MM.1S (cell line): Measurements from ENCODE around the gene BRMS1L.

Source experiments
- EZH2 ChIP-seq: fragments of 300-600 bp; sonication (generic); optimal IDR thresholded peaks from 2 replicates; pipeline ENCODE3; 2017; ENCODE audit warnings: low read depth, mild to moderate bottlenecking, antibody characterized with exemption, low read length, mixed read lengths
- EZH2phosphoT487 ChIP-seq: fragments of 300-600 bp; sonication (generic); IDR thresholded peaks from 2 replicates; pipeline ENCODE4 v1.6.1; 2018; ENCODE audit warnings: antibody characterized with exemption, low read length
- TF ChIP-seq, protein P1 (sequence below): fragments of 300-600 bp; sonication (generic); IDR thresholded peaks from 2 replicates; pipeline ENCODE4 v1.5.1; 2016; ENCODE audit warnings: antibody characterized with exemption, low read length, mixed read lengths

DNA sequence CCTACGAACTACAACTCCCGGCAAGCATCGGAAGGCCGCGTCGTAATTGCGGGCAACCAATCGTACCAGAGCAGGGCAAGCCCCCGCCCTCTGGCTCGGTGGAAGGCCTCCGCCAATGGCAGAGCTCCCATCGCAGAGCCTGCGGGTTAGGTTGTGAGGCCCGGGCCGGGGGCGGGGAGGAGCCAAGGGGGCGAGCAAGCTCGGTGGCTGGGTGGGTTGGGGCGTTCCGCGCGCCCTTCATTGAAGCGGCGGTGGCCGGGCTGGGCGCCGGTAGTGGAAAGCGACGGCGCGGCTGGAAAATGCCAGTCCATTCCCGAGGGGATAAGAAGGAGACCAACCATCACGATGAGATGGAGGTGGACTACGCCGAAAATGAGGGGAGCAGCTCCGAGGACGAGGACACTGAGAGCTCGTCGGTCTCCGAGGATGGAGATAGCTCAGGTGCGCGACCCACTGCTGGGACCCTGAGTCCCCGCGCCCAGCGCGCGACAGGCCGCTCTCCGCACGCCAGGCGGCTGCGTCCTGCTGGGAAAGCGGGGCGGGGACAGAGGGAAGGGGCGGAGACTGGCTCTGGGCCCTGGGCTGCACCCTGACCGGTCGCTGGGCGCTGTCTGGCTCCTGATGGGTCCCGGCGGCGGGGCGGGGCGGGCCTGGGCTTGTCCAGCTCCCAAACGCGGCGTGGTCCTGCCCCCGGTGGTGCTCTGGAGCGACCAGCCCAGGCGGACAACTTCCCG, at the start of gene BRMS1L:
- TF ChIP-seq, protein P1, sequence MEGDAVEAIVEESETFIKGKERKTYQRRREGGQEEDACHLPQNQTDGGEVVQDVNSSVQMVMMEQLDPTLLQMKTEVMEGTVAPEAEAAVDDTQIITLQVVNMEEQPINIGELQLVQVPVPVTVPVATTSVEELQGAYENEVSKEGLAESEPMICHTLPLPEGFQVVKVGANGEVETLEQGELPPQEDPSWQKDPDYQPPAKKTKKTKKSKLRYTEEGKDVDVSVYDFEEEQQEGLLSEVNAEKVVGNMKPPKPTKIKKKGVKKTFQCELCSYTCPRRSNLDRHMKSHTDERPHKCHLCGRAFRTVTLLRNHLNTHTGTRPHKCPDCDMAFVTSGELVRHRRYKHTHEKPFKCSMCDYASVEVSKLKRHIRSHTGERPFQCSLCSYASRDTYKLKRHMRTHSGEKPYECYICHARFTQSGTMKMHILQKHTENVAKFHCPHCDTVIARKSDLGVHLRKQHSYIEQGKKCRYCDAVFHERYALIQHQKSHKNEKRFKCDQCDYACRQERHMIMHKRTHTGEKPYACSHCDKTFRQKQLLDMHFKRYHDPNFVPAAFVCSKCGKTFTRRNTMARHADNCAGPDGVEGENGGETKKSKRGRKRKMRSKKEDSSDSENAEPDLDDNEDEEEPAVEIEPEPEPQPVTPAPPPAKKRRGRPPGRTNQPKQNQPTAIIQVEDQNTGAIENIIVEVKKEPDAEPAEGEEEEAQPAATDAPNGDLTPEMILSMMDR = no peak
- TF ChIP-seq EZH2 = no peak
- TF ChIP-seq EZH2phosphoT487 = no peak
